Measurements from ENCODE around the gene SLC6A6. TPM values are rescaled to one million over a fixed set of nuclear protein-coding genes. Genes with fewer than 3 reads are reported as not detected.
A peak's percentile ranks its signal among the peaks of the same experiment; 100 is the strongest.

Gene SLC6A6
- total RNA-seq, 1 donor from 2014 or later, result 30.3 TPM

DNA sequence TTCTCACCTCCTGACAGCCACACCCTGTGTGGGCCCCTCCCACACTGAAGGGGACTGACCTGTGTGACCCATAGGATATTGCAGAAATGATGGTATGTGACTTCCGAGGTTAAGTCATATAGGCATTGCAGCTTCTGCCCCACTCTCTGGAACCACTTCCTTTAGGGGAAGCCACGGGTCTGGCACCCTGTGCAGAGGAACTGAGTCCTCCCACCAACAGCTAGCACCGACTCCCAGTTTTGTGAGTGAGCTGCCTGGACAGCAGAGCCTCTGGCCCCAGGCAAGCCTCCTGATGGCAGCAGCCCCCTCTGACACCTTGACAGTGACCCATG, 24.6 kb upstream of the SLC6A6 start:
- TF ChIP-seq, protein P1, sequence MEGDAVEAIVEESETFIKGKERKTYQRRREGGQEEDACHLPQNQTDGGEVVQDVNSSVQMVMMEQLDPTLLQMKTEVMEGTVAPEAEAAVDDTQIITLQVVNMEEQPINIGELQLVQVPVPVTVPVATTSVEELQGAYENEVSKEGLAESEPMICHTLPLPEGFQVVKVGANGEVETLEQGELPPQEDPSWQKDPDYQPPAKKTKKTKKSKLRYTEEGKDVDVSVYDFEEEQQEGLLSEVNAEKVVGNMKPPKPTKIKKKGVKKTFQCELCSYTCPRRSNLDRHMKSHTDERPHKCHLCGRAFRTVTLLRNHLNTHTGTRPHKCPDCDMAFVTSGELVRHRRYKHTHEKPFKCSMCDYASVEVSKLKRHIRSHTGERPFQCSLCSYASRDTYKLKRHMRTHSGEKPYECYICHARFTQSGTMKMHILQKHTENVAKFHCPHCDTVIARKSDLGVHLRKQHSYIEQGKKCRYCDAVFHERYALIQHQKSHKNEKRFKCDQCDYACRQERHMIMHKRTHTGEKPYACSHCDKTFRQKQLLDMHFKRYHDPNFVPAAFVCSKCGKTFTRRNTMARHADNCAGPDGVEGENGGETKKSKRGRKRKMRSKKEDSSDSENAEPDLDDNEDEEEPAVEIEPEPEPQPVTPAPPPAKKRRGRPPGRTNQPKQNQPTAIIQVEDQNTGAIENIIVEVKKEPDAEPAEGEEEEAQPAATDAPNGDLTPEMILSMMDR (conservative IDR thresholded peaks at IDR 0.05), result no peak
- no peak overlapping the region for H3K4me3 Mint-ChIP-seq

DNA sequence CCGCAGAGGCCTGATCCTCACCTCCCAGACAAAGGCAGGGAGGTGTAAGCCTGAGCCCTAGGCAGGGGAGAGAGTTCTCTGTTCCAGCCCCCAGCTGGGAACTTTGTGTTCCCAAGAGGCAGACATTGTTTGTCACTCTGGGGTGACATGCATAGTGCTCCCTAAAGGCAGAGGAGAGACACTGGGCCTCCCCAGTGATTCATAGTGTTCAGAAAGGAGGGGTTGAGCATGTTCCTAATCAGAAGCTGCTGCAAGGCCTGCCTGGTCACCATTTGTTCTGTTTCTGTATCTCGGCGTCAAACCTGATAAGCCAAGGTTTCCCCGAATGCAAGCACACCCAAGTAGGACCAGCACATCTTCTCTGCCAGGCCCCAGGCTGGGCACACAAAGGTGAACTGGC, 24.0 kb upstream of the SLC6A6 start:
- no peaks in the 10 kb centered on the region for H3K9me3 Mint-ChIP-seq
- no peaks in the 10 kb centered on the region for H3K27me3 Mint-ChIP-seq
- TF ChIP-seq, protein P1 (conservative IDR thresholded peaks at IDR 0.05), result no peak
- H3K36me3 Mint-ChIP-seq, result no peaks in the 10 kb centered on the region
- H3K27ac Mint-ChIP-seq, result peak overlapping the region; percentile 48
- peaks cover 35% of the 10 kb centered on the region for H3K4me1 Mint-ChIP-seq (ENCODE audit: unreplicated experiment)
- no peak overlapping the region for H3K4me3 Mint-ChIP-seq
- DNase-seq (ENCODE audit: extremely low spot score, unreplicated experiment), result no peak

More for the DNA sequence above, 24.6 kb upstream of the SLC6A6 start:
- Mint-ChIP-seq H3K27me3 (no peaks in the 10 kb centered on the region), H3K4me1 (ENCODE audit: unreplicated experiment) (peaks cover 39% of the 10 kb centered on the region), H3K9me3 (no peaks in the 10 kb centered on the region), H3K36me3 (no peaks in the 10 kb centered on the region), H3K27ac (peak overlapping the region; percentile 48)
- no peak for DNase-seq (ENCODE audit: extremely low spot score, unreplicated experiment)

DNA sequence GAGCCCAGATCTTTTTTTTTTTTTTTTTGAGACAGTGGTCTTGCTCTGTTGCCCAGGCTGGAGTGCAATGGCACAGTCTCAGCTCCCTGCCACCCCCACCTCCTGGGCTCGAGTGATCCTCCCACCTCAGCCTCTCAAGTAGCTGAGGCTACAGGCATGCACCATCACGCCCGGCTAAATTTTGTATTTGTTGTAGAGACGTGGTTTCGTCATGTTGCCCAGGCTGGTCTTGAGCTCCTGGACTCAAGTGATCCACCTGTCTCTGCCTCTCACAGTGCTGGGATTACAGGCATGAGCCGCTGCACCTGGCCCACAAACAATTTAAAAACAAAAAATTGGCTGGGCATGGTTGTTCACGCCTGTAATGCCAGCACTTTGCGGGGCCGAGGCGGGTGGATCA, 22.6 kb upstream of the SLC6A6 start:
- no peaks in the 10 kb centered on the region for H3K9me3 Mint-ChIP-seq
- H3K4me3 Mint-ChIP-seq, result no peak overlapping the region
- no peaks in the 10 kb centered on the region for H3K27me3 Mint-ChIP-seq
- H3K27ac Mint-ChIP-seq, result no peak overlapping the region
- H3K36me3 Mint-ChIP-seq, result no peaks in the 10 kb centered on the region
- TF ChIP-seq, protein P1 (conservative IDR thresholded peaks at IDR 0.05), result no peak
- no peak for DNase-seq (ENCODE audit: extremely low spot score, unreplicated experiment)
- H3K4me1 Mint-ChIP-seq (ENCODE audit: unreplicated experiment), result peaks cover 25% of the 10 kb centered on the region

DNA sequence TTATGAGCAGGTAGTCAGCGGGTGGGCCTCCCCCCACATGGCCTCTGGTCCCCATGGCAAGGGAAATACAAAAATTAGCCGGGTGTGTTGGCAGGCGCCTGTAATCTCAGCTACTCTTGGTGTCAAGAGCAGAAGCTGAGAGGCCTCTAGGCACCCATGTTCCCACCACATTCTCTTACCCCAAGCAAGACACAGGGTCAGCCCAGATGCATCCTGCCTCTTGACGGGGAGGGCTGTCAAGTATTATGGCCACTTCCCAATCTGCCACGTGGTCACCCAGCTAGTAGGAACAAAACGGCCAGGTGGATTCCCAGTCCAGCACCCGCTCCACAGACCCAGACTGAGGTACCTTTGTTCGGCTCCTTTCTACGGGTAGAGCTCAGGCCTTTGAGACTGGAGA, 16.2 kb upstream of the SLC6A6 start:
- TF ChIP-seq, protein P1 (conservative IDR thresholded peaks at IDR 0.05), result no peak
- Mint-ChIP-seq H3K4me3 (no peak overlapping the region), H3K9me3 (peaks cover 6% of the 10 kb centered on the region), H3K36me3 (no peaks in the 10 kb centered on the region), H3K4me1 (ENCODE audit: unreplicated experiment) (peaks cover 5% of the 10 kb centered on the region), H3K27me3 (peaks cover 7% of the 10 kb centered on the region), H3K27ac (no peak overlapping the region)
- no peak for DNase-seq (ENCODE audit: extremely low spot score, unreplicated experiment)

DNA sequence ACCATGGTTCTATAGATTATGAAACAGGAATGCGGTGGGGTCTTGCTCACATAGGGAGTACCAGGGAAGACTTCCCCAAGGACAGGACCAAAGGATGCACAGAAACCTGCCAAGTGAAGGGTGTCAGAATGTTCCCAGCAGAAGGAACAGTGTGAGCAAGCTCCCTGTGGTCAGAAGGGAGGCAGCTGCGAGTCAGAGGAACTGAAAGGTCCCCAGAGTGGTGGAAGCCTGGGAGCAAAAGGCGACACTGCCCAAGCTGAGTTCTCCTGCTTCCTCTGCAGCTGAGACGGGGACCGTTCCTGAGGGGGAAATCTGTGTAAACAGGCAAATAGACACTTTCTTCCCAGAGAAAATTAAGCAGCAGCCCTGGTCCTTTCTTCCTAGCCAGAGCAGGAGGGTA, 14.2 kb upstream of the SLC6A6 start:
- DNase-seq (ENCODE audit: extremely low spot score, unreplicated experiment), result no peak
- Mint-ChIP-seq H3K9me3 (peaks cover 6% of the 10 kb centered on the region), H3K4me3 (no peak overlapping the region), H3K36me3 (no peaks in the 10 kb centered on the region), H3K4me1 (ENCODE audit: unreplicated experiment) (peaks cover 9% of the 10 kb centered on the region), H3K27ac (no peak overlapping the region), H3K27me3 (peaks cover 7% of the 10 kb centered on the region)
- TF ChIP-seq, protein P1 (conservative IDR thresholded peaks at IDR 0.05), result no peak

DNA sequence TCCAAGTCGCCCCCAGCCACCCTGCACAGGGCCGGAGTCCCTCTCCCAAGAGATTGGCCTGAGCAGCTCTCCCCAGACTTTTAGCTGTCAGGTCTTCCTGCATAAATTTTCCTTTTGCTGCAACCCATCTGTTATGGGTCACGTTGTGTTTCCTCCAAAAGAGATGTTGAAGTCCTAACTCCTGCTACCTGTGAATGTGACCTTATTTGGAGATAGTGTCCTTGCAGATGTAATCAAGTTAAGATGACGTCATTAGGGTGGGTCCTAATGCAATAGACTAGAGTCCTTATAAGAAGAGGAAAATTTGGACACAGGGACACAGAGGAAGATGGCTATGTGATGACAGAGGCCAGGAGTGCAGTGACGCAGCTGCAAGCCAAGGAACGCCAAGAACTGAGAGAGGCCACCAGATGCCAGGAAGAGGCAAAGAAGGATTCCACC, 13.2 kb upstream of the SLC6A6 start:
- Mint-ChIP-seq H3K4me3 (no peak overlapping the region), H3K9me3 (peaks cover 6% of the 10 kb centered on the region), H3K27me3 (peaks cover 7% of the 10 kb centered on the region), H3K4me1 (ENCODE audit: unreplicated experiment) (peaks cover 15% of the 10 kb centered on the region), H3K27ac (no peak overlapping the region), H3K36me3 (no peaks in the 10 kb centered on the region)
- DNase-seq (ENCODE audit: extremely low spot score, unreplicated experiment), result no peak
- TF ChIP-seq, protein P1 (conservative IDR thresholded peaks at IDR 0.05), result no peak
